NOMO-1 (cell line): ENCODE results near the gene MYH14.
A peak's percentile ranks its signal among the peaks of the same experiment; 100 is the strongest.

Experiments
- DNase-seq, 2 experiments: peaks; one replicate each; lab custom pipeline; 2025; ENCODE audit not compliant: unreplicated experiment in 2 of 2; lab: John Stamatoyannopoulos, UW

Gene MYH14

DNA sequence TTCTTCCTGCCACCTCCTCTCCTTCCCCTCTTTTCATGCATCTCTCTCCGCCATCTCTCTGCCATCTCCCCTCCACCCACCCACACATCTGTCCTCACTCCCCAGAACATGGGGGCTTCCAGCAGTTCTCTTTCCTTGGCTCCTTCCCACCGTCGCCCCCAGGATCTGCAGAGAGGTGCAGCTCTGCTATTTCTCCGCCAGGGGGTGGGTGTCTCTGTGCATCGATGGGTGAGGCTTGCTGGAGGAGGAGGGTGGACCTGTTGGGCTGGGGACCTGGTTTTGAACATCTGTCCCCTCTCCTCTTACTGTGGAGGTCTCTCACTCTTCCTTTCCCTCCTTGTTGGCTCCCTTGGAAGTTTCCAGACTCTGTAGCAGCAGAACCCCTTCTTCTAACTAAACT is 51.7 kb downstream of the MYH14 start:
- no peak for DNase-seq

DNA sequence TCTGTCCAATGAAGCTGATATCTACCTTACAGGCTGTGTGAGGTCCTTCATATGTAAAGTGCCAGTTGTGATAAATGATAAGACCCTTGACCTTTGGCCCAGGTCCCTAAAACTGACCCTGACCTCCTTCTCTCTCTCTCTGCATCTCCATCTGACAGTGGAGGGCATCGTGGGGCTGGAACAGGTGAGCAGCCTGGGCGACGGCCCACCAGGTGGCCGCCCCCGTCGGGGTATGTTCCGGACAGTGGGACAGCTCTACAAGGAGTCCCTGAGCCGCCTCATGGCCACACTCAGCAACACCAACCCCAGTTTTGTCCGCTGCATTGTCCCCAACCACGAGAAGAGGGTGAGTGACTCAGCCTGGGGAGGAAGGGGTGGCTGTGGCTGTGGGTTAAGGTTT is 53.7 kb downstream of the MYH14 start:
- no peak for DNase-seq

DNA sequence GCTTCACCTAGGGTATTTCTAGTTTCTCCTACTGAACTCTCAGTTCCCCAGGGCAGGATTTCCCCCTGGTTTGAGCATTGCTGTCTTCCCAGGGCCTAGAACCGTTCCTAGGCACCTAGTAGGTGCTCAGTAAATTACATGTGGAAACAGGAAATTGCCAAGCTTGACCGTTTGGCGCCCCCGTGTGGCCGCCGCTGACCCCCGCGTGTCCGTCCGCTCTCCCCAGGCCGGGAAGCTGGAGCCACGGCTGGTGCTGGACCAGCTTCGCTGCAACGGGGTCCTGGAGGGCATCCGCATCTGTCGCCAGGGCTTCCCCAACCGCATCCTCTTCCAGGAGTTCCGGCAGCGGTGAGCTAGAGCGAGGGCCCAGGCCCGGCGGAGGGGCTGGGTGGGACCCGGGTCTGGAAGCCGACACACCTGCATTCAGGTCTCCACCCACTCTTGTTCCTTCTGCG is 55.5 kb downstream of the MYH14 start:
- DNase-seq: peak; percentile 2 to 8

- no peak for DNase-seq
These were observed 58.1 kb downstream of the MYH14 start for GRCh38 chr19:50261446-50261970.

GRCh38 chr19:50263176-50263575 is 59.8 kb downstream of the MYH14 start:
- no peak for DNase-seq

DNA sequence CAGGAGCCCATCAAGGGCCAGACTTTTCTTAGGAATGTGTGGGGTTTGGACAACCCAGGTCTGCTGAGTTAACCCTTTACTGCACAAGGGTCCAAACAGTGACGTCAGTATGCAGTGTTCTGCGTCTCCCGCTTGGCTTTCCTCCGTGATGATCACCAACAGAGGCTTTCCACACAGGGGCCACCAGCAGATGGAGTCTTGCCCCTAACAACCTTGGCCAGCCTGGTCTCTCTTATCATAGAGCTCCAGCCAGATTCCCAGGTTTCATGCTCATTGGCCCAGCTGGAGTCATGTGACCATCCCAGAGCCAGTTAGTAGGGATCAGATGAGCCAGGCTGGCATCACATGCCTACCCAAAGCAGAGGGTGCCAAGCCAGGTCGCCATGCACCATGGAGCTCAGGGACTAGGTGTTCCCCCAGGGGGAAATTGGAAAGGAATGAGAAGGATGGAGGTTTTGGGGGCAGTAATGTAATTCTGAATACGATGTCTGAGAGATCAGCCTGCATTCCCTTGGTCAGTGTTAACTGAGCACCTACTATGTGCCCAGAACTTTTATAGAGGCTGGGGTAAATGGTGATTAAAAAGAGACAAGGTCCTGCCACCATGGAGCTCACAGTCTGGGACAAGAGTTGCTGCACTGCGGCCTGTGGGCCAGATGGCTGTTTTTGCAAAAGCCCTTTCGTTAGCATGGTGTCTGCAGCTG is 61.2 kb downstream of the MYH14 start:
- no peak for DNase-seq

GRCh38 chr19:50266041-50266440 is 62.6 kb downstream of the MYH14 start:
- no peak for DNase-seq

DNA sequence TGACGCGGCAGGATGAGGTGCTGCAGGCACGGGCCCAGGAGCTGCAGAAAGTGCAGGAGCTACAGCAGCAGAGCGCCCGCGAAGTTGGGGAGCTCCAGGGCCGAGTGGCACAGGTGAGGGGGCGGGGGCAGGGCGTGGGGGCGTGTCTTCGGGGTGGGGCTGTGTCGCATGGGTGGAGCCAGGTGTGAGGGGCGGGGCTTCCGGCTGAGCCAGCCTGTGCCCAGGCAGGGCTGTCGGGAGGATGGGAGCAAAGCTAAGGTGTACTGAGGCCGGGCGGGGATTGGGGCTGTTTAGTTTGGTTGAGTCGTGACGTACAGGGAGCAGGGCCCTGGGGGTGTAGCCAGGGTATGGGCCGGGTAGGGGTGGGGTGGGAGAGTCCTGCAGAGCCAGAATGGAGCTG is 63.5 kb downstream of the MYH14 start:
- no peak for DNase-seq

DNA sequence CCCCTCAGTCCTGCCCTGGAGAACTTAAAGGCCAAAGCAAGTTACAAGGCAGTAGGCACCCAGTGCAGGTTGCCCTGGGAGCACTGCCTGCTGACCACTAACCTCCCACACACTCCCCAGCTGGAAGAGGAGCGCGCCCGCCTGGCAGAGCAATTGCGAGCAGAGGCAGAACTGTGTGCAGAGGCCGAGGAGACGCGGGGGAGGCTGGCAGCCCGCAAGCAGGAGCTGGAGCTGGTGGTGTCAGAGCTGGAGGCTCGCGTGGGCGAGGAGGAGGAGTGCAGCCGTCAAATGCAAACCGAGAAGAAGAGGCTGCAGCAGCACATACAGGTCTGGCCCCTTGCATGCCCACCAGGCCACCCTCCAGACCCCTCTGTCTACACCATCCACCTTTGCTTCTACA is 64.6 kb downstream of the MYH14 start:
- no peak for DNase-seq

- DNase-seq: no peak
These were observed 65.1 kb downstream of the MYH14 start for GRCh38 chr19:50268501-50268900.

GRCh38 chr19:50269653-50270052 is 66.2 kb downstream of the MYH14 start:
- no peak for DNase-seq

GRCh38 chr19:50272263-50272897 is 69.0 kb downstream of the MYH14 start:
- DNase-seq: no peak

DNA sequence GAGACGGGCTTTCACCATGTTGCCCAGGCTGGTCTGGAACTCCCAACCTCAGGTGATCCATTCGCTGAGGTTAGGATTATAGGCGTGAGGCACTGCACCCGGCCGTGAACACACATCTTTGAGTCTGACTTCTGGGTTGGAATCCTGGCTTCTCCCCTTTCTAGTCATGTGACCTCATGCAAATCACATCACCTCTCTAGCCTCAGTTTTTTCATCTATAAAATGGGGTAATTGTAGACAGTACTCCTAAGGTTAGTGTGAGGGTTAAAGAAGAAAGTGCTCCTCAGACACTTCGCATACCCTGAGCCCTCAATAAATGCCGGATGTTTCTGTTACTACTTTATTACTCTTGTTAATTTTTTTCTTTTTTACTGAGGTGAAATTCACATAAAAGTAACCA is 70.4 kb downstream of the MYH14 start:
- DNase-seq: no peak

- DNase-seq: no peak
These were observed 72.4 kb downstream of the MYH14 start for GRCh38 chr19:50275577-50276368.

DNA sequence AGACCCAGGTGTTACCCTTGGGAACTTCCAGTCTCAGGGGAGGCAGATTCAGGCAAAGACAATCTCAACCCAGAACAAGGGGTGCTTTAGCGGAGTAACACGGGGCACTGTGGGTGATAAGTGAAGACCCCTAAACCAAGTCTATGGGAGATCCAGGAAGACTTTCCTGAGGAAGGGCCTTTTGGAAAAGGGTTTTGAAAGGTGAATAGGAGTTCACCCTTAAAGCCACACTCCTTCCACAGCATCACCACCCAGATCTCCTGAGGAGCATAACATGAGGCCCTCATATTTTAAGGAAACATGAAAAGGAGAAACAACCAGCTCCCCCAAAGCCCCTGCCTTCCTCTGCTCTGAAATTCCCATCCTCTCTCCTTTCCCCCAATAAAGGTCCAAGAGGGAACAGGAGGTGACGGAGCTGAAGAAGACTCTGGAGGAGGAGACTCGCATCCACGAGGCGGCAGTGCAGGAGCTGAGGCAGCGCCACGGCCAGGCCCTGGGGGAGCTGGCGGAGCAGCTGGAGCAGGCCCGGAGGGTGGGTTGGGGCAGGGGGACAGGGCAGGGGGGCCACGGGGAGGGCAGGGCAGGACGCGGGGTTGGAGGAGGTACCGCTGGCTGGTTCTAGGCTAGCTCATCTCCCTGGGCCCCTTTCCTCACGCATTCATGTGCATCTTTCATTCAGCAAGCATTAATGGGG is 73.1 kb downstream of the MYH14 start:
- DNase-seq: no peak

DNA sequence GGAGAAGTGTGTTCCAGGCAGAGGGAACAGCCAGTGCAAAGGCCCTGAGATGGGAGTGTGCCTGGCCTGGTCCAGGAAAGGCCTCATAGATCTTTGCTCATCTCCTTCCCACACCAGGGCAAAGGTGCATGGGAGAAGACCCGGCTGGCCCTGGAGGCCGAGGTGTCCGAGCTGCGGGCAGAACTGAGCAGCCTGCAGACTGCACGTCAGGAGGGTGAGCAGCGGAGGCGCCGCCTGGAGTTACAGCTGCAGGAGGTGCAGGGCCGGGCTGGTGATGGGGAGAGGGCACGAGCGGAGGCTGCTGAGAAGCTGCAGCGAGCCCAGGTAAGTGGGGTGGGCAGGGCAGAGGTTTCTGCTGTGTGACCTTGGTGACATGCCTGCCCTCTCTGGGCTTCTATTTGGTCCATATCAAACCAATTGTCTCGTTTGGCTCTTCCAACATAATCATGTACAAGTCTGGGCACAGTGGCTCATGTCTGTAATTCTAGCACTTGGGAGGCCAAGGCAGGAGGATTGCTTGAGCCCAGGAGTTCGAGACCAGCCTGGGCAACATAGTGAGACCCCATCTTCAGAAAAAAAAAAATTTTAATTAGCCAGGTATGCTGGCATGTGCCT is 74.7 kb downstream of the MYH14 start:
- DNase-seq: no peak

DNA sequence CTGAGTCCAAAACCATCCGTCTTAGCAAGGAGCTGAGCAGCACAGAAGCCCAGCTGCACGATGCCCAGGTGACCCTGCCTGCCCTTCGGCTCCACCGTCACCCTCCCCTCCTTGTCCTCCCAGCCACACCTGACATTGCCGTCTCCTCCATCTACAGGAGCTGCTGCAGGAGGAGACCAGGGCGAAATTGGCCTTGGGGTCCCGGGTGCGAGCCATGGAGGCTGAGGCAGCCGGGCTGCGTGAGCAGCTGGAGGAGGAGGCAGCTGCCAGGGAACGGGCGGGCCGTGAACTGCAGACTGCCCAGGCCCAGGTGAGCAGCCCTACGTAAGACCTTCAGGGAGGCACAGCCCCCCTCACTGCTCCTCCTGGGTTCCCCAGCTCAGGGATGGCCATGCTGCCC is 76.7 kb downstream of the MYH14 start:
- DNase-seq: no peak

- DNase-seq: no peak
These were observed 77.6 kb downstream of the MYH14 start for GRCh38 chr19:50280983-50281382.

GRCh38 chr19:50281491-50281890 is 78.1 kb downstream of the MYH14 start:
- no peak for DNase-seq

DNA sequence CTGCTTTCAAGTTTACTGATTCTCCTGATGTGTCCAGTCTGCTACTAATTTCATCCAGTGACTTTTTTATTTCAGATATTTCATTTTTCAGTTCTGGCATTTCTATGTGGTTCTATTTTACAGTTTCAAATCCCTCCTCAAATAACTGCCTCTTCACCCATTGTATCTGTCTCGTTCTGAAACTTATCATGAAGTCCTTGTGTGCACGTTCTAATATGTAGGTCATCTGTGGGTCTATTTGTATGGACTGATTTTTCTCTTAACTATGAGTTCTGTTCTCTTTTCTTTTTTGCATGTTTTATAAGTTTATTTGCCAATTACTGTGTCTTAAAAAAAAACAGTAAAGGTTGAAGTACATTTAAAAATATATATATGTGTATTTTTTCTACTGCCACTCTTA is 82.4 kb downstream of the MYH14 start:
- DNase-seq: no peak

GRCh38 chr19:50286443-50286842 is 83.0 kb downstream of the MYH14 start:
- no peak for DNase-seq
